B cell (primary cell): Measurements from ENCODE around the gene MALRD1. TPM values are rescaled to one million over a fixed set of nuclear protein-coding genes. Genes with fewer than 3 reads are reported as not detected.

ENCODE experiments used
- ATAC-seq: fragments of 200-7000 bp; cut with Tn5 transposase; one replicate; pipeline ENCODE4 v1.10.0; 2021; ENCODE audit warnings: low read depth, mild to moderate bottlenecking, moderate number of reproducible peaks, moderate library complexity
- CTCF ChIA-PET: fragments of 350-600 bp; sonication (Branson Sonifier 250); formaldehyde crosslinking; loops from one replicate; lab custom pipeline; 2021; ENCODE audit warnings: antibody characterized with exemption, inconsistent platforms; lab: Charles Lee
- POLR2A ChIA-PET: fragments of 350-600 bp; sonication (Branson Sonifier 250); formaldehyde crosslinking; loops from one replicate; lab custom pipeline; 2021; ENCODE audit warnings: antibody characterized with exemption; lab: Charles Lee
- DNase-seq: peaks from one replicate; pipeline ENCODE4 v3.0.0; 2013
- H2AFZ ChIP-seq: 2 replicates; pipeline ENCODE4 v1.6.1; 2012; ENCODE audit warnings: mild to moderate bottlenecking, low read depth, low read length; ENCODE audit not compliant: insufficient read depth, poor library complexity, severe bottlenecking
- H3K27ac ChIP-seq, 2 donors: 1 replicate in 1 of 2; 2 replicates in 1 of 2; pipeline ENCODE4 v1.5.1; 2012 to 2013; ENCODE audit warnings: low read length in 2 of 2, mild to moderate bottlenecking in 2 of 2, moderate library complexity in 1 of 2
- H3K27me3 ChIP-seq, 4 experiments: fragments of 200-600 bp in 1 of 4; sonication (generic) in 1 of 4; replicated peaks in 1 of 4; 1 replicate in 2 of 4; 2 replicates in 2 of 4; pipeline versions ENCODE4 v1.6.1 to v1.7.0; 2013 to 2016; ENCODE audit warnings: low read length in 3 of 4, mild to moderate bottlenecking in 2 of 4, mixed read lengths in 1 of 4, moderate library complexity in 1 of 4; ENCODE audit not compliant: insufficient read depth in 4 of 4, control insufficient read depth in 3 of 4; ENCODE audit errors: control extremely low read depth in 1 of 4
- H3K36me3 ChIP-seq, 2 experiments: replicated peaks in 1 of 2; 1 replicate in 1 of 2; 2 replicates in 1 of 2; pipeline versions ENCODE4 v1.6.1 to v1.7.1; 2013; ENCODE audit warnings: low read length in 1 of 2; ENCODE audit not compliant: insufficient read depth in 2 of 2, control insufficient read depth in 1 of 2; ENCODE audit errors: control extremely low read depth in 1 of 2, extremely low read depth in 1 of 2
- H3K4me1 ChIP-seq, 2 donors: fragments of 200-600 bp in 1 of 2; sonication (generic) in 1 of 2; 1 replicate in 1 of 2; 2 replicates in 1 of 2; pipeline versions ENCODE4 v1.5.1 to v1.6.1; 2013 to 2017; ENCODE audit warnings: low read length in 2 of 2; ENCODE audit not compliant: control insufficient read depth in 2 of 2, insufficient read depth in 2 of 2
- H3K4me2 ChIP-seq: replicated peaks from 2 replicates; pipeline ENCODE3; 2012; ENCODE audit warnings: mild to moderate bottlenecking, low read depth, low read length; ENCODE audit not compliant: poor library complexity, severe bottlenecking
- H3K4me3 ChIP-seq, 5 experiments: fragments of 200-600 bp in 1 of 5; sonication (generic) in 1 of 5; 1 replicate in 3 of 5; 2 replicates in 2 of 5; pipeline versions ENCODE4 v1.5.1 to v1.7.0; 2011 to 2016; ENCODE audit warnings: low read length in 4 of 5, mild to moderate bottlenecking in 4 of 5, low read depth in 2 of 5, control low read depth in 1 of 5, moderate library complexity in 1 of 5; ENCODE audit not compliant: insufficient read depth in 1 of 5; ENCODE audit errors: control extremely low read depth in 1 of 5, extremely low read depth in 1 of 5
- H3K79me2 ChIP-seq: fragments of 200-600 bp; sonication (generic); one replicate; pipeline ENCODE4 v1.6.0; 2016; ENCODE audit warnings: low read length; ENCODE audit not compliant: control insufficient read depth, insufficient read depth
- H3K9ac ChIP-seq: fragments of 200-600 bp; sonication (generic); 2 replicates; pipeline ENCODE4 v1.6.1; 2017; ENCODE audit warnings: mild to moderate bottlenecking, low read length, moderate library complexity
- H3K9me3 ChIP-seq, 3 donors: one replicate each; pipeline versions ENCODE4 v1.6.1 to v1.7.1; 2013; ENCODE audit warnings: low read length in 2 of 3; ENCODE audit not compliant: control insufficient read depth in 2 of 3, insufficient read depth in 1 of 3; ENCODE audit errors: control extremely low read depth in 1 of 3
- H4K20me1 ChIP-seq: 2 replicates; pipeline ENCODE4 v1.6.0; 2012; ENCODE audit warnings: mild to moderate bottlenecking, low read length; ENCODE audit not compliant: insufficient read depth, control insufficient read depth, poor library complexity, severe bottlenecking
- H3K27ac Mint-ChIP-seq: one replicate; pipeline ENCODE4 v1.8.0; 2021; ENCODE audit warnings: mixed read lengths
- H3K27me3 Mint-ChIP-seq: one replicate; pipeline ENCODE4 v1.8.0; 2021; ENCODE audit warnings: mixed read lengths
- H3K4me1 Mint-ChIP-seq: one replicate; pipeline ENCODE4 v1.8.0; 2021; ENCODE audit warnings: mixed read lengths
- H3K4me3 Mint-ChIP-seq: one replicate; pipeline ENCODE4 v1.8.0; 2021; ENCODE audit warnings: mixed read lengths
- H3K9me3 Mint-ChIP-seq: one replicate; pipeline ENCODE4 v1.8.0; 2022; ENCODE audit warnings: mixed read lengths; ENCODE audit not compliant: insufficient read depth
- CTCF ChIP-seq: fragments of 200-600 bp; IDR thresholded peaks from one replicate; pipeline ENCODE4 v1.8.0; 2022; ENCODE audit warnings: antibody characterized with exemption, mild to moderate bottlenecking
- EZH2 ChIP-seq: IDR thresholded peaks from 2 replicates; pipeline ENCODE4 v1.6.1; 2012; ENCODE audit warnings: borderline replicate concordance, low read depth, mild to moderate bottlenecking, moderate library complexity, low read length; ENCODE audit not compliant: insufficient read depth, poor library complexity, severe bottlenecking
- WGBS: methylation state at CpG from one replicate; pipeline ENCODE4 v1.1.5; 2013; ENCODE audit warnings: missing lambda C conversion rate; ENCODE audit not compliant: insufficient coverage; 5-methylcytosine and 5-hydroxymethylcytosine counted together
- intact Hi-C: fragments of 100-400 bp; cut with micrococcal nuclease; formaldehyde crosslinking; loops from one replicate; pipeline ENCODE4 v1.10.0; 2022
- polyA plus RNA-seq: library from polyadenylated mRNA; depleted of rRNA; stranded (reverse); fragments of >200 nt; gene quantifications from 2 replicates; pipeline ENCODE4 v1.2.3, GENCODE V29; 2012
- total RNA-seq, 2 donors: library from RNA; stranded (reverse); fragments of 120-200 nt in 1 of 2; gene quantifications; 1 replicate in 1 of 2; 2 replicates in 1 of 2; pipeline versions ENCODE4 v1.2.3 to v1.2.4, GENCODE V29; 2013 to 2022

The MALRD1 gene
- total and polyA plus RNA-seq, 2 donors (not counting 1 experiment from before 2014, with no cell fraction given): not detected

- Histone ChIP-seq H3K4me2 (no peak overlapping the region), H3K4me3 (no peak overlapping the region), H2AFZ (no peak overlapping the region), H3K4me1 (no peaks in the 10 kb centered on the region), H3K9me3 (peaks cover 0 to 1% (median 0%) of the 10 kb centered on the region in 3 donors), H4K20me1 (no peaks in the 10 kb centered on the region), H3K79me2 (no peaks in the 10 kb centered on the region), H3K36me3 (no peaks in the 10 kb centered on the region), H3K27me3 (no peaks in the 10 kb centered on the region), H3K27ac (no peak overlapping the region), H3K9ac (no peak overlapping the region)
- ATAC-seq (no peak), DNase-seq (no peak)
- no peaks in the 10 kb centered on the region for H3K27me3 Mint-ChIP-seq
- WGBS: 60% methylated on average over 2 of the region's 5 CpGs
- intact Hi-C loops: no loop called here
- H3K9me3 Mint-ChIP-seq: peaks cover 6% of the 10 kb centered on the region
- H3K27ac Mint-ChIP-seq: no peak overlapping the region
- POLR2A ChIA-PET: no interaction called here
- CTCF ChIA-PET: no interaction called here
- no peak overlapping the region for H3K4me3 Mint-ChIP-seq
- no peak for TF ChIP-seq EZH2
- TF ChIP-seq CTCF: no peak
- no peaks in the 10 kb centered on the region for H3K4me1 Mint-ChIP-seq
Observed at GRCh38 chr10:19683960-19684359, 635.4 kb downstream of the MALRD1 start.

GRCh38 chr10:19688344-19688743 is 639.7 kb downstream of the MALRD1 start:
- no peak overlapping the region for H3K9ac ChIP-seq
- no peaks in the 10 kb centered on the region for H3K79me2 ChIP-seq
- Mint-ChIP-seq H3K9me3 (no peaks in the 10 kb centered on the region), H3K27me3 (no peaks in the 10 kb centered on the region), H3K4me1 (no peaks in the 10 kb centered on the region), H3K27ac (no peak overlapping the region), H3K4me3 (no peak overlapping the region)
- no peak overlapping the region for H3K4me3 ChIP-seq
- ATAC-seq: no peak
- H3K27me3 ChIP-seq: no peaks in the 10 kb centered on the region
- H2AFZ ChIP-seq: no peak overlapping the region
- H3K4me2 ChIP-seq: no peak overlapping the region
- H3K9me3 ChIP-seq: no peaks in the 10 kb centered on the region
- 83% methylated on average over 2 of the region's 3 CpGs for WGBS
- H3K36me3 ChIP-seq: no peaks in the 10 kb centered on the region
- TF ChIP-seq CTCF (no peak), EZH2 (no peak)
- no peaks in the 10 kb centered on the region for H4K20me1 ChIP-seq
- intact Hi-C loops: no loop called here
- no peak for DNase-seq
- no peak overlapping the region for H3K27ac ChIP-seq
- ChIA-PET POLR2A (no interaction called here), CTCF (no interaction called here)
- no peaks in the 10 kb centered on the region for H3K4me1 ChIP-seq
